Smooth muscle cell (in vitro differentiated cells): Measurements from ENCODE around the gene TMEM63C. TPM values are rescaled to one million over a fixed set of nuclear protein-coding genes. Genes with fewer than 3 reads are reported as not detected.

Source experiments
- DNase-seq: peaks from one replicate; lab custom pipeline; 2025; ENCODE audit not compliant: unreplicated experiment; lab: John Stamatoyannopoulos, UW
- H2AFZ ChIP-seq: fragments of 200-600 bp; sonication (generic); 2 replicates; pipeline ENCODE4 v1.6.0; 2016; ENCODE audit warnings: antibody characterized with exemption, low read depth, mild to moderate bottlenecking
- H3F3A ChIP-seq: fragments of 200-600 bp; sonication (generic); 2 replicates; pipeline ENCODE4 v1.6.0; 2017; ENCODE audit warnings: antibody characterized with exemption, low read depth
- H3K27ac ChIP-seq: fragments of 200-600 bp; sonication (generic); 2 replicates; pipeline ENCODE4 v1.5.1; 2016; ENCODE audit warnings: low read depth, mild to moderate bottlenecking
- H3K27me3 ChIP-seq: fragments of 200-600 bp; sonication (generic); 2 replicates; pipeline ENCODE4 v1.6.1; 2016; ENCODE audit warnings: low read depth, mild to moderate bottlenecking
- H3K36me3 ChIP-seq: fragments of 200-600 bp; sonication (generic); 2 replicates; pipeline ENCODE4 v1.5.1; 2016; ENCODE audit warnings: low read depth
- H3K4me1 ChIP-seq: fragments of 200-600 bp; sonication (generic); 2 replicates; pipeline ENCODE4 v1.5.1; 2016; ENCODE audit warnings: low read depth
- H3K4me2 ChIP-seq: fragments of 200-600 bp; sonication (generic); 2 replicates; pipeline ENCODE4 v1.6.0; 2016; ENCODE audit warnings: mild to moderate bottlenecking
- H3K4me3 ChIP-seq: fragments of 200-600 bp; sonication (generic); 2 replicates; pipeline ENCODE4 v1.5.1; 2016; ENCODE audit warnings: mild to moderate bottlenecking
- H3K79me2 ChIP-seq: fragments of 200-600 bp; sonication (generic); 2 replicates; pipeline ENCODE4 v1.6.0; 2016; ENCODE audit warnings: low read depth, mild to moderate bottlenecking
- H3K9ac ChIP-seq: fragments of 200-600 bp; sonication (generic); 2 replicates; pipeline ENCODE4 v1.6.0; 2016; ENCODE audit warnings: low read depth
- H3K9me3 ChIP-seq: fragments of 200-600 bp; sonication (generic); replicated peaks from 2 replicates; pipeline ENCODE4 v1.5.1; 2016; ENCODE audit warnings: low read depth
- H4K20me1 ChIP-seq: fragments of 200-600 bp; sonication (generic); 2 replicates; pipeline ENCODE4 v1.6.0; 2016; ENCODE audit warnings: low read depth
- WGBS: methylation state at CpG from one replicate; pipeline ENCODE4 v1.1.7; 2016; ENCODE audit warnings: low lambda C conversion rate; 5-methylcytosine and 5-hydroxymethylcytosine counted together
- polyA plus RNA-seq: library from polyadenylated mRNA; unstranded; fragments of >200 nt; fragmentation: Nextera tagmentation; extraction: Ambion mirVana; gene quantifications from 2 replicates; pipeline ENCODE4 v1.2.1, GENCODE V29; 2016
- total RNA-seq: library from RNA; depleted of rRNA; stranded (reverse); fragments of >200 nt; gene quantifications from 2 replicates; pipeline ENCODE4 v1.2.3, GENCODE V29; 2014
- TF ChIP-seq, protein P1 (sequence below): fragments of 200-600 bp; sonication (generic); IDR thresholded peaks from 2 replicates; pipeline ENCODE4 v1.5.1; 2017; ENCODE audit warnings: borderline replicate concordance, mild to moderate bottlenecking, antibody characterized with exemption; ENCODE audit not compliant: insufficient read depth, poor library complexity, severe bottlenecking

Gene TMEM63C
- total and polyA plus RNA-seq, 2 experiments from 2014 or later: 4.3 to 7.7 TPM

- no peaks in the 10 kb centered on the region for H3K79me2 ChIP-seq
- peak within 1 kb of the TSS; percentile 50 for H3K4me3 ChIP-seq
- TF ChIP-seq, protein P1, sequence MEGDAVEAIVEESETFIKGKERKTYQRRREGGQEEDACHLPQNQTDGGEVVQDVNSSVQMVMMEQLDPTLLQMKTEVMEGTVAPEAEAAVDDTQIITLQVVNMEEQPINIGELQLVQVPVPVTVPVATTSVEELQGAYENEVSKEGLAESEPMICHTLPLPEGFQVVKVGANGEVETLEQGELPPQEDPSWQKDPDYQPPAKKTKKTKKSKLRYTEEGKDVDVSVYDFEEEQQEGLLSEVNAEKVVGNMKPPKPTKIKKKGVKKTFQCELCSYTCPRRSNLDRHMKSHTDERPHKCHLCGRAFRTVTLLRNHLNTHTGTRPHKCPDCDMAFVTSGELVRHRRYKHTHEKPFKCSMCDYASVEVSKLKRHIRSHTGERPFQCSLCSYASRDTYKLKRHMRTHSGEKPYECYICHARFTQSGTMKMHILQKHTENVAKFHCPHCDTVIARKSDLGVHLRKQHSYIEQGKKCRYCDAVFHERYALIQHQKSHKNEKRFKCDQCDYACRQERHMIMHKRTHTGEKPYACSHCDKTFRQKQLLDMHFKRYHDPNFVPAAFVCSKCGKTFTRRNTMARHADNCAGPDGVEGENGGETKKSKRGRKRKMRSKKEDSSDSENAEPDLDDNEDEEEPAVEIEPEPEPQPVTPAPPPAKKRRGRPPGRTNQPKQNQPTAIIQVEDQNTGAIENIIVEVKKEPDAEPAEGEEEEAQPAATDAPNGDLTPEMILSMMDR: peak; percentile 39
- H3K9ac ChIP-seq: no peak within 1 kb of the TSS
- no peaks in the 10 kb centered on the region for H3F3A ChIP-seq
- H4K20me1 ChIP-seq: peaks cover 3% of the 10 kb centered on the region
- H3K27me3 ChIP-seq: peaks cover 85% of the 10 kb centered on the region
- WGBS: 2% methylated on average over 62 of the region's 77 CpGs
- no peaks in the 10 kb centered on the region for H3K36me3 ChIP-seq
- no peaks in the 10 kb centered on the region for H3K9me3 ChIP-seq
- peak; percentile 19 for DNase-seq
- H3K4me2 ChIP-seq: peak within 1 kb of the TSS; percentile 94
- peaks cover 22% of the 10 kb centered on the region for H3K4me1 ChIP-seq
- no peak within 1 kb of the TSS for H2AFZ ChIP-seq
- H3K27ac ChIP-seq: no peak within 1 kb of the TSS
Observed at GRCh38 chr14:77141214-77142004, 40.2 kb upstream of the TMEM63C start, which contains the start of gene ZDHHC22. TSS of gene ZDHHC22 (minus strand) at chr14:77141791. CDS start at chr14:77139738, 2,053 bp downstream.

DNA sequence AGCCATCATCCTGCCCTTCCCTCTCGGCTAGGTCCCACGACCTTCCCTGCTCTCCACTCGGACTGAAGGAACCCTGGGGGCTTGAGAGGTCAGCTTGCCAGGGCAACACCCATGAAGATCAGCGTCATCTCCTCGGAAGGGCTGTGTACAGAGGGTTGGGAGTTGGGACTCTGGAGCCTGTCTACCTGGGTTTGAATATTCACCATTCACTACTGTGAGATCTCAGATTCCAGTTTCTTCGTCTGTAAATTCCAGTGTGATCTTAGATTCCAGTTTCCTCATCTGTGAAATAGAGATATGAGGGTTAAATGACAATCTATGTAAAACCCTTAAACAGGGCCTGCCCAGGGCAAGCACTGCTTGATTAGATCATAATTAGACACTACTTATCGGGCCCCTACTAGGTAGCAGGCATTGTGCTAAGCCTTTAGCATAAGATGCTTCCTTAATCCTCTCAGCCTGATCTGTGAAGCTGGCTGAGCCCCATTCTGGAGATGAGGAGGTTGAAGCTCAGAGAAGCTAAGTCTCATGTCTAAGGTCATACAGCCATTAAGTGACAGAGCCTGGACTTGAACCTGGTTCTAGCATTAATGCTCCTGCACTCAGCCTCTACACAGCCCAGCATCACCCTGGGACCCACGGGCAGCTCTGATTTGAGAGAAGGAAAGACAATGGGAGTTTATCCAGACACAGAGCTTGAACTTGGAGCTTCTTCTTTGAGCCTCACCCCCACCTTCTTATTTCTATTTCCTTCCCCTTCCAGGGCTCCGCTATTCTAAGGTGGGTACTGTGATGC is 39.4 kb upstream of the TMEM63C start:
- no peak for DNase-seq
- H3K9me3 ChIP-seq: no peaks in the 10 kb centered on the region
- peaks cover 3% of the 10 kb centered on the region for H4K20me1 ChIP-seq
- peaks cover 22% of the 10 kb centered on the region for H3K4me1 ChIP-seq
- H3K27me3 ChIP-seq: peaks cover 92% of the 10 kb centered on the region
- H3K4me2 ChIP-seq: peak overlapping the region; percentile 94
- no peaks in the 10 kb centered on the region for H3K36me3 ChIP-seq
- WGBS: 7% methylated on average over 9 of the region's 9 CpGs
- H3K9ac ChIP-seq: no peak overlapping the region
- no peak overlapping the region for H2AFZ ChIP-seq
- no peaks in the 10 kb centered on the region for H3F3A ChIP-seq
- peak overlapping the region; percentile 50 for H3K4me3 ChIP-seq
- no peaks in the 10 kb centered on the region for H3K79me2 ChIP-seq
- no peak overlapping the region for H3K27ac ChIP-seq
- TF ChIP-seq, protein P1: no peak

DNA sequence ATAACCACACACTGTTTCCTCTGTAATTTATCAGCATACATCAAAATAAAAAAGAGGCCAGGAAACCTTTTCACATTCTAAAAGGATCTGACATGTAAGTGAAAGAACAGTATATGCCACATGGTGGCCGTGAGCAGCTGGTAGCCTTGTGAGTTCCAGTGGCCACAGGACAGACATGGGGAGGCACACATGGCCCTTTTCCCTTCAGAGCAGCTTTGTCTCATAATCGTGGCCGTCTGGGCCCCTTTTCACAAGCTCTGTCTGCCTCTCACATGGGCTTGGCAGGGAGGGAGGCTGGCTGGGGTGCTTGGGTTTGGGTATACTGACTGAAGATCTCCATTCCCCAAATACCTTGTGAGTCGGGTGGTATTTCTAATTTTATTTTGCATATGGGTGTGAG is 38.5 kb upstream of the TMEM63C start:
- Histone ChIP-seq H3K27me3 (peaks cover 91% of the 10 kb centered on the region), H3F3A (no peaks in the 10 kb centered on the region), H3K9ac (no peak overlapping the region), H3K4me1 (peaks cover 22% of the 10 kb centered on the region), H4K20me1 (peaks cover 3% of the 10 kb centered on the region), H3K9me3 (no peaks in the 10 kb centered on the region), H3K27ac (no peak overlapping the region), H3K36me3 (no peaks in the 10 kb centered on the region), H2AFZ (no peak overlapping the region), H3K4me3 (no peak overlapping the region), H3K4me2 (no peak overlapping the region), H3K79me2 (no peaks in the 10 kb centered on the region)
- WGBS: 24% methylated on average over 4 of the region's 4 CpGs
- TF ChIP-seq, protein P1: no peak
- DNase-seq: no peak
